GM18861 (cell line): ENCODE measurements around the gene SSH3.

Source experiments
- ATAC-seq: cut with Tn5 transposase; IDR thresholded peaks from one replicate; pipeline ENCODE4 v1.9.1; 2021; ENCODE audit not compliant: unreplicated experiment

The SSH3 gene

GRCh38 chr11:67291481-67292381 is 11.6 kb upstream of the SSH3 start:
- ATAC-seq: no peak

- ATAC-seq: no peak
Measured at GRCh38 chr11:67292671-67293070, 10.7 kb upstream of the SSH3 start.

- ATAC-seq: no peak
Measured at GRCh38 chr11:67293090-67293489, 10.2 kb upstream of the SSH3 start.

DNA sequence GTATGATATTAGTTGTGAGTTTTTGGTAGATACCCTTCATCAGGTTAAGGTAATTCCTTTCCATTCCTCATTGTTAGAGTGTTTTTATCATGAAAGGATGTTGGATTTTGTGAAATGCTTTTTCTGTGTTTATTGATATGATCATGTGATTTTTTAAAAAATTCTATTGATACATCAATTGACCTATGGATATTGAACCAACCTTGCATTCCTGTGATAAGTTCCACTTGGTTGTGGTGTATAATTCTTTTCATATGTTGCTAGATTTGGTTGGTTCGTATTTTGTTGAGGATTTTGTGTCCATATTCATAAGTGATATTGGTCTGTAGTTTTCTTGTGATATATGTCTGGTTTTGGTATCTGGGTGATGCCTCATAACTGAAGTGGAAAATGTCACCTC is 7.5 kb upstream of the SSH3 start:
- no peak for ATAC-seq

DNA sequence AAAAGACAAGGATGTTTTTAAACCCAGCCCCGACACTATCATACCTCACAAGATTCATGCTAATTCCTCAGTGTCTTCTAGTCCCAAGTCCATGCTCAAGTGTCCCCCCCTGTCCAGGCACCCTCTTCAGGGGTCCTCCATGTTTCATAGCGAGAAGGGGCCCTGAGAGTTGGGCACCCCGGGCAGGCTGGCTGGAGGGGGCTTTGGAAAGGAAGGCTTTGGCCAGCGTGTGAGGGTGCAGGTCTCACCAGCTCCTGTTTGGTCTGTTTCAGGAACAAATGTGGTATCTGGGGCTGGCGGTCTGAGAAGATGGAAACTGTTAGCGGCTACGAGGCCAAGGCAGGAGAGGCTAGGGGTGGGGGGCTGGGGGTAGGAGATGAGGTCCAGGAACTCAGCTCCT is 4.5 kb upstream of the SSH3 start:
- ATAC-seq: no peak

DNA sequence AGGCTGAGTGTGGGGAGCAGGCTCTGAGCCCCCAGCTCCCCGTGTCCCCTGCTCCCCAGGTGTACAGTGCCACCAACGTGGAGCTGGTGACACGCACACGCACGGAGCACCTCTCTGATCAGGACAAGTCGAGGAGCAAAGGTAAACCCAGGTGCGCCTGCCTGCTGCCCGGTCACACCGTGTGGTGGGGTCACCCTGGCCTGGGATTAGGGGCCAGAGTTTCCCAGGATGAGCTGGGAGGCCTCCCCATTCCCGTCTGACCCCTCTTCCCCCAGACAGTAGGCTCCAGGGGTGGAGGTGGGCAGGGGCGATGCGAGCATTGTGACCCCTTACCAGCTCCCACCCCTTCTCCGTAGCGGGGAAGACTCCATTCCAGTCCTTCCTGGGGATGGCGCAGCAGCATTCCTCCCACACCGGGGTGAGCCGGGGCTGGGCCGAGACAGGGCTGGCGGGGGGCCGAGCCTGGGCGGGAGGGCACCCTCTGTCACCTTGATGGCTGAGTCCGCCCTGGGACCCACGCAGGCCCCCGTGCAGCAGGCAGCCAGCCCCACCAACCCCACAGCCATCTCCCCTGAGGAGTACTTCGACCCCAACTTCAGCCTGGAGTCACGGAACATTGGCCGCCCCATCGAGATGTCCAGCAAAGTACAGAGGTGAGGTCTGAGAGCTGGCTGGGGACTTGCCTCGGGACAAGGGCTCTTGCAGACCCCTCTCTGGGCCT is 3.7 kb upstream of the SSH3 start:
- ATAC-seq: no peak

- no peak for ATAC-seq
Measured at GRCh38 chr11:67300256-67300755, 3.0 kb upstream of the SSH3 start.

DNA sequence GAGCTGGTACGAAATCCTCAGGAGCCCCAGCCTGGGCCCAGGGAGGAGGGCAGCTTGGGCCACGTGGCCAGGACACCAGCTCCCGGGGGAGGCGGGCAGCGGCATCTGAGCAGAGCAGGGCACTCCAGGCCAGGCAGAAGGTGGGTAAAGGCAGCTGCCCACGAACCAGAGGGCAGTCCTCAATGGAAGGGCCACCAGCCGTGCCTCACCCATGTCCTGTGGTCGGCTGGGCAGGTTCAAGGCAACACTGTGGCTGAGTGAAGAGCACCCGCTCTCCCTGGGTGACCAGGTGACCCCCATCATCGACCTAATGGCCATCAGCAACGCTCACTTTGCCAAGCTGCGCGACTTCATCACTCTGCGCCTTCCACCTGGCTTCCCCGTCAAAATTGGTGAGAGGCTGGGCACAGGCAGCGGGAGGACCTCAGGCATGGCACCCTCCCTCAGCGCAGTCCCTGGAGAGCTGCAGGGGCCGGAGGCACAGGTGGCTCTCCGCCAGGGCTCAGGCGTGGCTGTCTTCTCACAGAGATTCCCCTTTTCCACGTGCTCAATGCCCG is 2.5 kb upstream of the SSH3 start:
- no peak for ATAC-seq

GRCh38 chr11:67301313-67301921 is 1.9 kb upstream of the SSH3 start:
- ATAC-seq: no peak

DNA sequence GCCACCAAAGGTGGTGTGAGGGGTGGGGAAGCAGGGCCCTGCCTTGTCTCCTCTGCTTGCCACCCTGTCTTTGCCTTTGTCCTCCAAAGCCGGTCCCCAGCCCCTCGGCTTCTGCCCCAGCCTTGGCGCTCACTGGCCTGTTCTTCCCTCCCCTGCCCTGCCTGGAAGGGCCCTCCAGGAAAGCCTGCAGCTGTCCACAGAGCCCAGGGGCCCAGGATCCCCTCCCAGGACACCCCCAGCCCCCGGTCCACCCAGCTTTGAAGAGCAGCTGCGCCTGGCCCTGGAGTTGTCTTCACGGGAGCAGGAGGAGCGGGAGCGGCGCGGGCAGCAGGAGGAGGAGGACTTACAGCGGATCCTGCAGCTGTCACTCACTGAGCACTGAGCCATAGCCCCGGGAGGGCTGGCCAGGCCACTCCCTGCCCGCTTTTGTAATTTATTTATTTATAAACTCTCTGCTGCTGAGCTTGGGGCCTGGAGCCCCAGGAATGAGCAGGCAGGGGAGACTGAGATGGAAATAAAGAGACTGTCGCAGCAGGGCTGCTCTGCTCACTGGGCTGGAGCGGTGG is 1.3 kb upstream of the SSH3 start:
- no peak for ATAC-seq

- no peak for ATAC-seq
Measured at GRCh38 chr11:67302571-67303131, 679 bp upstream of the SSH3 start.

- ATAC-seq: no peak
Measured at GRCh38 chr11:67303835-67304411, 593 bp downstream of the SSH3 start.

DNA sequence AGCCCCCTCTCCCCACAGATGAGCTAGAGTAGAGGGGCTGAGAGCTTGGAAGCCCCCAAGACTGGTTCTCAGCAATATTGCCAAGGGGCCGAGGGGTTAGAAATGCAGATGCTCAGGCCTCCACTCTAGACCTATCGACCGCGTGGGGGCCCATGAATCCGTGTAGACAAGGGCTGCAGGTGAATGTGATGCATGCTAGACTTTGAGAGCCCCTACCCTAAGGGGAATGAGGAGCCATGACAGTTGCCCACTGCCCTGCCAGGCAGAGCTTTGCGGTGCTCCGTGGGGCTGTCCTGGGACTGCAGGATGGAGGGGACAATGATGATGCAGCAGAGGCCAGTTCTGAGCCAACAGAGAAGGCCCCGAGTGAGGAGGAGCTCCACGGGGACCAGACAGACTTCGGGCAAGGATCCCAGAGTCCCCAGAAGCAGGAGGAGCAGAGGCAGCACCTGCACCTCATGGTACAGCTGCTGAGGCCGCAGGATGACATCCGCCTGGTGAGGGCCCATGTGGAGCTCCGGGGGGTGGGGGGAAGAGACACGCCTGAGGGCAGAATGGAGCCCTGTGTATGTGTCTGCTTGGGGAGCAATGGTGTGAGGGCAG is 1.3 kb downstream of the SSH3 start:
- ATAC-seq: no peak

DNA sequence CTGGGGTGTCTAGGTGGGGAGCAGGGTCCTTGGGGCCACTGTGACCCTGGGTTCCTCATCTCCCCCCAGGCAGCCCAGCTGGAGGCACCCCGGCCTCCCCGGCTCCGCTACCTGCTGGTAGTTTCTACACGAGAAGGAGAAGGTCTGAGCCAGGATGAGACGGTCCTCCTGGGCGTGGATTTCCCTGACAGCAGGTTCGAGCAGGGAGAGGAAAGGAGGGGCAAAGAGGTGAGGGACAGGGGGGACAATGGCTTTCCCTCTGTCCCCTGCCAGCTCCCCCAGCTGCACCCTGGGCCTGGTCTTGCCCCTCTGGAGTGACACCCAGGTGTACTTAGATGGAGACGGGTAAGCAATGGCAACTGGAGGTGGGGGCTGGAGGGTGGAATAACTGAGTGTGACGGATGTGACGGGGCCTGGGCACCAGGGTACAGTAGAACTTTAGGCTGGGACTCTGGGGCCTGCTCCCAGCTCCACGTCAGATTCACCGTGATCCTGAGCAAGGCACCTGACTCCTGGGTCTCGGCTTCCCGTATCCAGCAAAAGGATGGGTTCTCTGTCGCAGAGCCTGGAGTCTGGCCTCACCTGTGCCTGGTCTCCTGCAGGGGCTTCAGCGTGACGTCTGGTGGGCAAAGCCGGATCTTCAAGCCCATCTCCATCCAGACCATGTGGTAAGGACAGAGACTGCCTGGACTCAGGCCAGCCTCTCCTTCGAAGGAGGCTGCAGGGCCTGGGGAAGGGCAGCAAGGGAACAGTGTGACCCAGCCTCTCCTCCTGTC is 3.6 kb downstream of the SSH3 start:
- no peak for ATAC-seq

DNA sequence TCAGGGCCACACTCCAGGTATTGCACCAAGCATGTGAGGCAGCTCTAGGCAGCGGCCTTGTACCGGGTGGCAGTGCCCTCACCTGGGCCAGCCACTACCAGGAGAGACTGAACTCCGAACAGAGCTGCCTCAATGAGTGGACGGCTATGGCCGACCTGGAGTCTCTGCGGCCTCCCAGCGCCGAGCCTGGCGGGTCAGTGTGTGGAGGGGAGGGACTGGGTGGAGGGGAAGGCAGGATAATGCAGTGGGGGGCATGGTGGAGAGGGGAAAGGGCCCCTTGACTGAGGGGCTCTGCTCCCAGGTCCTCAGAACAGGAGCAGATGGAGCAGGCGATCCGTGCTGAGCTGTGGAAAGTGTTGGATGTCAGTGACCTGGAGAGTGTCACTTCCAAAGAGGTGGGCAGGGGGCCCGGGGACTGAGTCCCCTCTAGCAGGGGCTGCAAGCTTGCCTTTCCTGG is 4.2 kb downstream of the SSH3 start:
- no peak for ATAC-seq

- ATAC-seq: no peak
Measured at GRCh38 chr11:67308031-67308866, 4.9 kb downstream of the SSH3 start.

DNA sequence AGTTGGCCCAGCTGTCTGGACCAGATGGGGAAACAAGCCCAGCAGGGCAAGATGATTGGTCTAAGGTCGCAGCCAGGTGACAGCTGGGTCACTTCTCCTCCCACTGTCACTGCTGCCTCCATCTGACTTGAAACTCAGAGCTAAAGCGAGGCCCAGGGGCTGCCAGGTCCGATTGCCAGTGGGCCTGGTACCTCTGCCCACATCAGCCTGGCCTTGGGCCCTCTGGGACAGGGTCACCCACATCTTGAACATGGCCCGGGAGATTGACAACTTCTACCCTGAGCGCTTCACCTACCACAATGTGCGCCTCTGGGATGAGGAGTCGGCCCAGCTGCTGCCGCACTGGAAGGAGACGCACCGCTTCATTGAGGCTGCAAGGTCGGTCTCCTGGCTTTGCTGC is 5.8 kb downstream of the SSH3 start:
- ATAC-seq: no peak

DNA sequence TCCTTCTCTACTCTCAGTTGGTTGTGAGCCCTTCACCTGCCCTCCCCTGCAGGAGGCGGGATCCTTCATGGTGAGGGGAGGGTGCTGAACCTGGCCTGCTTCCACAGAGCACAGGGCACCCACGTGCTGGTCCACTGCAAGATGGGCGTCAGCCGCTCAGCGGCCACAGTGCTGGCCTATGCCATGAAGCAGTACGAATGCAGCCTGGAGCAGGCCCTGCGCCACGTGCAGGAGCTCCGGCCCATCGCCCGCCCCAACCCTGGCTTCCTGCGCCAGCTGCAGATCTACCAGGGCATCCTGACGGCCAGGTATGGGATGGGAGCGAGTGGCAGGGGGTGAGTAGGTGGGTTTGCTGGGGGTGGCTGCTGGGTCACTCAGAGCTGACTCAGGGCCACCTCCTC is 6.3 kb downstream of the SSH3 start:
- ATAC-seq: no peak
